GM12878 (cell line): ENCODE measurements around the gene STX7. TPM values are rescaled to one million over a fixed set of nuclear protein-coding genes. Genes with fewer than 3 reads are reported as not detected.

Experiments
- ATAC-seq: fragments of 200-7000 bp; cut with Tn5 transposase; 3 replicates; pipeline ENCODE4 v1.9.1; 2020; ENCODE audit warnings: mild to moderate bottlenecking, moderate library complexity
- BruUV-seq: library from RNA; stranded (reverse); fragments of 400-500 nt; replicated peaks from 2 replicates; lab custom pipeline; 2021; lab: Mats Ljungman, UMichigan
- CTCF ChIA-PET: fragments of 300-600 bp; sonication (Branson Sonifier 250); formaldehyde crosslinking; extraction: SDS; loops from one replicate; lab custom pipeline; 2021; ENCODE audit warnings: inconsistent platforms; lab: Yijun Ruan, JAX
- POLR2A ChIA-PET: fragments of 350-600 bp; formaldehyde crosslinking; extraction: SDS; loops from one replicate; lab custom pipeline; 2021; ENCODE audit warnings: inconsistent platforms; lab: Charles Lee
- RAD21 ChIA-PET: fragments of 300-600 bp; sonication (Branson Sonifier 250); formaldehyde crosslinking; loops from one replicate; lab custom pipeline; 2023; ENCODE audit warnings: antibody characterized with exemption; ENCODE audit not compliant: unreplicated experiment; lab: Charles Lee
- SMC1A ChIA-PET: fragments of 300-600 bp; sonication (Branson Sonifier 250); formaldehyde crosslinking; loops from one replicate; lab custom pipeline; 2023; ENCODE audit not compliant: unreplicated experiment, uncharacterized antibody; lab: Charles Lee
- DNase-seq: peaks from one replicate; pipeline ENCODE4 v3.0.0-alpha.2; 2011; ENCODE audit warnings: low read depth, low spot score
- FAIRE-seq: peaks from 3 replicates; lab custom pipeline; 2011; peaks lifted over from hg19 to GRCh38; lab: Jason Lieb, UNC
- H2AFZ ChIP-seq: 2 replicates; pipeline ENCODE4 v1.6.0; 2011; ENCODE audit warnings: low read depth, low read length, control low read depth; ENCODE audit not compliant: control insufficient read depth
- H3K27ac ChIP-seq: 2 replicates; pipeline ENCODE4 v1.5.1; 2011; ENCODE audit warnings: control low read depth; ENCODE audit not compliant: control insufficient read depth, insufficient read depth
- H3K27me3 ChIP-seq, 2 experiments: replicated peaks in 1 of 2; 2 replicates each; pipeline versions ENCODE4 v1.6.0 to v1.6.1; 2011; ENCODE audit warnings: low read length in 1 of 2; ENCODE audit not compliant: control insufficient read depth in 2 of 2, insufficient read depth in 2 of 2
- H3K36me3 ChIP-seq, 2 experiments: 2 replicates each; pipeline ENCODE4 v1.5.1; 2011; ENCODE audit warnings: low read length in 1 of 2; ENCODE audit not compliant: control insufficient read depth in 2 of 2, insufficient read depth in 2 of 2
- H3K4me1 ChIP-seq: 2 replicates; pipeline ENCODE4 v1.6.1; 2011; ENCODE audit warnings: mild to moderate bottlenecking, low read length, moderate library complexity, mixed read lengths; ENCODE audit not compliant: control insufficient read depth, insufficient read depth
- H3K4me2 ChIP-seq: 2 replicates; pipeline ENCODE4 v1.6.0; 2011; ENCODE audit warnings: control low read depth; ENCODE audit not compliant: control insufficient read depth, insufficient read depth
- H3K4me3 ChIP-seq: fragments of 200-600 bp; sonication (generic); 2 replicates; pipeline ENCODE4 v1.5.1; 2016
- H3K79me2 ChIP-seq: 2 replicates; pipeline ENCODE4 v1.6.0; 2011; ENCODE audit warnings: low read length; ENCODE audit not compliant: control insufficient read depth, insufficient read depth
- H3K9ac ChIP-seq: 2 replicates; pipeline ENCODE4 v1.8.0; 2011; ENCODE audit warnings: low read length, control low read depth, mixed read lengths; ENCODE audit not compliant: control insufficient read depth, insufficient read depth
- H3K9me3 ChIP-seq: replicated peaks from 3 replicates; pipeline ENCODE4 v1.5.1; 2011; ENCODE audit warnings: mild to moderate bottlenecking, low read length; ENCODE audit not compliant: control insufficient read depth, insufficient read depth
- H4K20me1 ChIP-seq: 2 replicates; pipeline ENCODE4 v1.6.0; 2011; ENCODE audit not compliant: control insufficient read depth, insufficient read depth
- BHLHE40 ChIP-seq, 2 experiments: fragments of 450-650 bp in 1 of 2; IDR thresholded peaks; 2 replicates each; pipeline ENCODE4 v1.6.1; 2011 to 2017; ENCODE audit warnings: low read depth in 2 of 2, borderline replicate concordance in 1 of 2, improper control_type of control experiment in 1 of 2, low read length in 1 of 2, mild to moderate bottlenecking in 1 of 2
- SPI1 ChIP-seq: IDR thresholded peaks from 2 replicates; pipeline ENCODE4 v1.6.1; 2011; ENCODE audit warnings: low read depth, mild to moderate bottlenecking, low read length, moderate library complexity, borderline replicate concordance; ENCODE audit not compliant: insufficient read depth
- whole genome bisulfite sequencing: methylation state at CpG from one replicate; pipeline ENCODE4 v1.1.6; 2016; ENCODE audit warnings: low lambda C conversion rate; ENCODE audit not compliant: insufficient replicate concordance, insufficient coverage; ENCODE audit errors: missing lambda C conversion rate; 5-methylcytosine and 5-hydroxymethylcytosine counted together
- in situ Hi-C: fragments of 300-500 bp; cut with MboI; formaldehyde crosslinking; loops from 9 replicates; pipeline ENCODE4 v1.14.3; 2018; ENCODE audit warnings: mixed read lengths
- intact Hi-C: fragments of 100-400 bp; cut with micrococcal nuclease; formaldehyde crosslinking; loops from one replicate; pipeline ENCODE4 v1.14.2; 2022; ENCODE audit not compliant: unreplicated experiment
- polyA plus RNA-seq, 11 experiments: library from polyadenylated mRNA; depleted of rRNA in 4 of 11; unstranded in 6 of 11; stranded (reverse) in 5 of 11; fragments of >200 nt; fragmentation: Nextera tagmentation in 4 of 11; fragmentation: Illumina TruSeq in 1 of 11; extraction: Ambion mirVana in 4 of 11; extraction: Trizol in 1 of 11; gene quantifications; 1 replicate in 1 of 11; 2 replicates in 10 of 11; pipeline versions ENCODE4 v1.2.1 to v1.2.3, GENCODE V29; 2011 to 2016; ENCODE audit warnings: inconsistent platforms in 2 of 11, missing spikeins in 2 of 11, low read depth in 1 of 11
- total RNA-seq, 4 experiments: library from RNA; depleted of rRNA in 3 of 4; stranded (reverse); fragments of >200 nt in 3 of 4; fragmentation: Illumina TruSeq in 1 of 4; extraction: Trizol in 1 of 4; gene quantifications; 2 replicates each; pipeline versions ENCODE4 v1.2.1 to v1.2.3, GENCODE V29; 2013 to 2021
- TF ChIP-seq, protein P1 (sequence below): fragments of 450-650 bp; IDR thresholded peaks from 2 replicates; pipeline ENCODE4 v1.6.1; 2017; ENCODE audit warnings: mild to moderate bottlenecking, moderate library complexity
- TF ChIP-seq, protein P2 (sequence below): fragments of 450-650 bp; IDR thresholded peaks from 2 replicates; pipeline ENCODE4 v1.6.1; 2017; ENCODE audit warnings: low read depth, mild to moderate bottlenecking, moderate library complexity
- TF ChIP-seq, protein P3 (sequence below): fragments of 450-650 bp; formaldehyde crosslinking; IDR thresholded peaks from 2 replicates; pipeline ENCODE4 v1.5.0; 2022; ENCODE audit warnings: mild to moderate bottlenecking, missing genetic modification characterization

Gene STX7
- total and polyA plus RNA-seq, 10 of the 15 experiments (the other 5 are each of a cell fraction or from before 2014, with no cell fraction given): 26.5 to 75.5 (median 51.3) TPM

DNA sequence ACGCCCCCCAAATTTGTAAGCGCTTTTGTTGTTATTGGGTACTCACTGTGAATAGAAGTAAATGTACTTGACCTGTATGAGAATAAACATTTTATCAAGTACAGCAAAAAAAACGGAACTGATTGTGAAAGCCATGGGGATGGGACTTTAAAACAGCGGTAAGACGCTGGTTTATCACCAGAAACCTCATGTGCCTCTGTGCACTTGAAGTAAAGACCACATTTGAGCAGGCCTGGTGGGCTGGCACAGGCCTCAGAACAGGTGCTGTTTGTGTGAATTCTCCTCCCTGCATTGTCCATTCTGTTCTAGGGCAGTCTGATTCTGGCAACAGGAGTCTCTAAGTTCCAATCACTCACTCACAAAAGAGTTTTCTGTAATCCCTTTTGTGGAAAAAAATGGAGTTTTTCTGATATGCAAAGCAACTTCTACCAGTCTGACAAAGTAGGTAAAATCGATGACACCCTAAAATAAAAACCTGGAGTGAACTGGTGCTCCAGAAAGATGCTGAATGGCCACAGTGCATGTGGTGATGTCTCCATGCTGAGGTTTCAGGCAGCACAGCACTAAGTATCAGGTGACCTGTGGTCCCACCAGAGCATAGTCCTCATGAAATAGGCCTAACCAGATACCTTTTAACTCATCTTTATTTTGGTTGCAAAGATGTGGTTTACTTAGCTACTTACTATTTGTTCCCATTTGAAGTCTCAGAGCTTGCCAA lies 53.9 kb downstream of the STX7 start:
- H3K36me3 ChIP-seq: peaks cover 1 to 31% of the 10 kb centered on the region in 2 experiments
- 96% methylated on average over 6 of the region's 6 CpGs for whole genome bisulfite sequencing
- H3K27me3 ChIP-seq: no peaks in the 10 kb centered on the region
- intact Hi-C loops: loop anchor here (5.0 kb wide), 1 partner anchor 38 kb away; no protein-coding TSS in a partner anchor
- ChIA-PET SMC1A (interaction anchor here (0.6 kb wide), 1 partner anchor 93 kb away, joined by 3 read pairs; no protein-coding TSS in a partner anchor), POLR2A (no interaction called here), CTCF (interaction anchor here (2.5 kb wide), 1 partner anchor 179 kb away, joined by 13 read pairs; no protein-coding TSS in a partner anchor), RAD21 (interaction anchor here (1.2 kb wide), 1 partner anchor 179 kb away, joined by 3 read pairs; no protein-coding TSS in a partner anchor)
- ATAC-seq (peak; percentile 40), FAIRE-seq (no peak), DNase-seq (no peak)
- no peak overlapping the region for H3K27ac ChIP-seq
- no peaks in the 10 kb centered on the region for H3K79me2 ChIP-seq
- BruUV-seq: no TSS peak
- H3K4me2 ChIP-seq: no peak overlapping the region
- H3K4me1 ChIP-seq: peaks cover 33% of the 10 kb centered on the region
- no peak overlapping the region for H2AFZ ChIP-seq
- no peak overlapping the region for H3K9ac ChIP-seq
- H4K20me1 ChIP-seq: no peaks in the 10 kb centered on the region
- H3K9me3 ChIP-seq: no peaks in the 10 kb centered on the region; the same call in 2 of the 3 replicates
- TF ChIP-seq, protein P1, sequence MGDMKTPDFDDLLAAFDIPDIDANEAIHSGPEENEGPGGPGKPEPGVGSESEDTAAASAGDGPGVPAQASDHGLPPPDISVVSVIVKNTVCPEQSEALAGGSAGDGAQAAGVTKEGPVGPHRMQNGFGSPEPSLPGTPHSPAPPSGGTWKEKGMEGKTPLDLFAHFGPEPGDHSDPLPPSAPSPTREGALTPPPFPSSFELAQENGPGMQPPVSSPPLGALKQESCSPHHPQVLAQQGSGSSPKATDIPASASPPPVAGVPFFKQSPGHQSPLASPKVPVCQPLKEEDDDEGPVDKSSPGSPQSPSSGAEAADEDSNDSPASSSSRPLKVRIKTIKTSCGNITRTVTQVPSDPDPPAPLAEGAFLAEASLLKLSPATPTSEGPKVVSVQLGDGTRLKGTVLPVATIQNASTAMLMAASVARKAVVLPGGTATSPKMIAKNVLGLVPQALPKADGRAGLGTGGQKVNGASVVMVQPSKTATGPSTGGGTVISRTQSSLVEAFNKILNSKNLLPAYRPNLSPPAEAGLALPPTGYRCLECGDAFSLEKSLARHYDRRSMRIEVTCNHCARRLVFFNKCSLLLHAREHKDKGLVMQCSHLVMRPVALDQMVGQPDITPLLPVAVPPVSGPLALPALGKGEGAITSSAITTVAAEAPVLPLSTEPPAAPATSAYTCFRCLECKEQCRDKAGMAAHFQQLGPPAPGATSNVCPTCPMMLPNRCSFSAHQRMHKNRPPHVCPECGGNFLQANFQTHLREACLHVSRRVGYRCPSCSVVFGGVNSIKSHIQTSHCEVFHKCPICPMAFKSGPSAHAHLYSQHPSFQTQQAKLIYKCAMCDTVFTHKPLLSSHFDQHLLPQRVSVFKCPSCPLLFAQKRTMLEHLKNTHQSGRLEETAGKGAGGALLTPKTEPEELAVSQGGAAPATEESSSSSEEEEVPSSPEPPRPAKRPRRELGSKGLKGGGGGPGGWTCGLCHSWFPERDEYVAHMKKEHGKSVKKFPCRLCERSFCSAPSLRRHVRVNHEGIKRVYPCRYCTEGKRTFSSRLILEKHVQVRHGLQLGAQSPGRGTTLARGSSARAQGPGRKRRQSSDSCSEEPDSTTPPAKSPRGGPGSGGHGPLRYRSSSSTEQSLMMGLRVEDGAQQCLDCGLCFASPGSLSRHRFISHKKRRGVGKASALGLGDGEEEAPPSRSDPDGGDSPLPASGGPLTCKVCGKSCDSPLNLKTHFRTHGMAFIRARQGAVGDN: peak; percentile 33; the same call in 1 of the 2 replicates
- TF ChIP-seq, protein P2, sequence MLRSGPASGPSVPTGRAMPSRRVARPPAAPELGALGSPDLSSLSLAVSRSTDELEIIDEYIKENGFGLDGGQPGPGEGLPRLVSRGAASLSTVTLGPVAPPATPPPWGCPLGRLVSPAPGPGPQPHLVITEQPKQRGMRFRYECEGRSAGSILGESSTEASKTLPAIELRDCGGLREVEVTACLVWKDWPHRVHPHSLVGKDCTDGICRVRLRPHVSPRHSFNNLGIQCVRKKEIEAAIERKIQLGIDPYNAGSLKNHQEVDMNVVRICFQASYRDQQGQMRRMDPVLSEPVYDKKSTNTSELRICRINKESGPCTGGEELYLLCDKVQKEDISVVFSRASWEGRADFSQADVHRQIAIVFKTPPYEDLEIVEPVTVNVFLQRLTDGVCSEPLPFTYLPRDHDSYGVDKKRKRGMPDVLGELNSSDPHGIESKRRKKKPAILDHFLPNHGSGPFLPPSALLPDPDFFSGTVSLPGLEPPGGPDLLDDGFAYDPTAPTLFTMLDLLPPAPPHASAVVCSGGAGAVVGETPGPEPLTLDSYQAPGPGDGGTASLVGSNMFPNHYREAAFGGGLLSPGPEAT: no peak
- TF ChIP-seq, protein P3, sequence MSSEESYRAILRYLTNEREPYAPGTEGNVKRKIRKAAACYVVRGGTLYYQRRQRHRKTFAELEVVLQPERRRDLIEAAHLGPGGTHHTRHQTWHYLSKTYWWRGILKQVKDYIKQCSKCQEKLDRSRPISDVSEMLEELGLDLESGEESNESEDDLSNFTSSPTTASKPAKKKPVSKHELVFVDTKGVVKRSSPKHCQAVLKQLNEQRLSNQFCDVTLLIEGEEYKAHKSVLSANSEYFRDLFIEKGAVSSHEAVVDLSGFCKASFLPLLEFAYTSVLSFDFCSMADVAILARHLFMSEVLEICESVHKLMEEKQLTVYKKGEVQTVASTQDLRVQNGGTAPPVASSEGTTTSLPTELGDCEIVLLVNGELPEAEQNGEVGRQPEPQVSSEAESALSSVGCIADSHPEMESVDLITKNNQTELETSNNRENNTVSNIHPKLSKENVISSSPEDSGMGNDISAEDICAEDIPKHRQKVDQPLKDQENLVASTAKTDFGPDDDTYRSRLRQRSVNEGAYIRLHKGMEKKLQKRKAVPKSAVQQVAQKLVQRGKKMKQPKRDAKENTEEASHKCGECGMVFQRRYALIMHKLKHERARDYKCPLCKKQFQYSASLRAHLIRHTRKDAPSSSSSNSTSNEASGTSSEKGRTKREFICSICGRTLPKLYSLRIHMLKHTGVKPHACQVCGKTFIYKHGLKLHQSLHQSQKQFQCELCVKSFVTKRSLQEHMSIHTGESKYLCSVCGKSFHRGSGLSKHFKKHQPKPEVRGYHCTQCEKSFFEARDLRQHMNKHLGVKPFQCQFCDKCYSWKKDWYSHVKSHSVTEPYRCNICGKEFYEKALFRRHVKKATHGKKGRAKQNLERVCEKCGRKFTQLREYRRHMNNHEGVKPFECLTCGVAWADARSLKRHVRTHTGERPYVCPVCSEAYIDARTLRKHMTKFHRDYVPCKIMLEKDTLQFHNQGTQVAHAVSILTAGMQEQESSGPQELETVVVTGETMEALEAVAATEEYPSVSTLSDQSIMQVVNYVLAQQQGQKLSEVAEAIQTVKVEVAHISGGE: no peak
- peak in 1 of 2 experiments; percentile 23; a peak in 1 of 4 replicates for TF ChIP-seq BHLHE40 (IDR thresholded peaks at IDR 0.05; ENCODE audit: borderline replicate concordance in 1 of 2, low read depth in 2 of 2, low read length in 1 of 2)
- TF ChIP-seq SPI1: peak; percentile 41; the same call in 1 of the 2 replicates
- in situ Hi-C loops: no loop called here
- H3K4me3 ChIP-seq: no peak overlapping the region
